ENCODE data around the gene UCHL3. TPM values are rescaled to one million over a fixed set of nuclear protein-coding genes. Genes with fewer than 3 reads are reported as not detected.
A peak's percentile ranks its signal among the peaks of the same experiment; 100 is the strongest.

The UCHL3 gene
- total RNA-seq, 2 experiments from 2014 or later = 16.0 to 17.7 TPM

GRCh38 chr13:75533861-75534260, 15.7 kb upstream of the UCHL3 start:
- Histone ChIP-seq H3K9me3 (ENCODE audit: control insufficient read depth in 1 of 2, insufficient read depth in 1 of 2, low read length in 2 of 2) (no peaks in the 10 kb centered on the region), H3K4me3 (ENCODE audit: low read length) (no peak overlapping the region), H3K36me3 (ENCODE audit: insufficient read depth, low read length) (peaks cover 21% of the 10 kb centered on the region), H3K4me1 (ENCODE audit: insufficient read depth, low read length) (peaks cover 27% of the 10 kb centered on the region), H3K27me3 (ENCODE audit: control insufficient read depth in 1 of 2, insufficient read depth in 2 of 2, low read length in 2 of 2) (no peaks in the 10 kb centered on the region), H3K27ac (ENCODE audit: low read depth in 1 of 2, low read length in 2 of 2) (no peak overlapping the region)
- no peak for TF ChIP-seq CTCF (IDR thresholded peaks at IDR 0.05)
- Mint-ChIP-seq H3K27ac (no peak overlapping the region), H3K4me3 (peak overlapping the region; percentile 16), H3K27me3 (no peaks in the 10 kb centered on the region), H3K9me3 (no peaks in the 10 kb centered on the region), H3K4me1 (ENCODE audit: low read depth) (peaks cover 90% of the 10 kb centered on the region), H3K36me3 (ENCODE audit: low read depth) (peaks cover 67% of the 10 kb centered on the region)
- intact Hi-C loops (cut with DNase I, micrococcal nuclease) = loop anchor here (1.0 kb wide), 2 partner anchors 8 to 10 kb away; no protein-coding TSS in a partner anchor
- ChIA-PET POLR2A (no interaction called here), CTCF (no interaction called here)
- ATAC-seq (ENCODE audit: poor library complexity) (no peak), DNase-seq (no peak)

- Mint-ChIP-seq H3K4me3 (peak within 1 kb of the TSS; percentile 99), H3K27me3 (no peaks in the 10 kb centered on the region), H3K9me3 (no peaks in the 10 kb centered on the region), H3K27ac (peak within 1 kb of the TSS; percentile 89), H3K4me1 (ENCODE audit: low read depth) (peaks cover 55% of the 10 kb centered on the region), H3K36me3 (ENCODE audit: low read depth) (peaks cover 32% of the 10 kb centered on the region)
- Histone ChIP-seq H3K9me3 (ENCODE audit: control insufficient read depth in 1 of 2, insufficient read depth in 1 of 2, low read length in 2 of 2) (no peaks in the 10 kb centered on the region), H3K27me3 (ENCODE audit: control insufficient read depth in 1 of 2, insufficient read depth in 2 of 2, low read length in 2 of 2) (no peaks in the 10 kb centered on the region), H3K4me1 (ENCODE audit: insufficient read depth, low read length) (peaks cover 27% of the 10 kb centered on the region), H3K36me3 (ENCODE audit: insufficient read depth, low read length) (peaks cover 13% of the 10 kb centered on the region), H3K4me3 (ENCODE audit: low read length) (peak within 1 kb of the TSS; percentile 67), H3K27ac (ENCODE audit: low read depth in 1 of 2, low read length in 2 of 2) (peak within 1 kb of the TSS; percentile 4 to 70)
- DNase-seq = peak; percentile 40 to 84 (median 57)
- no peak for TF ChIP-seq CTCF (IDR thresholded peaks at IDR 0.05)
- ATAC-seq (ENCODE audit: poor library complexity) = peak; percentile 92
- CTCF ChIA-PET = interaction anchor here (0.8 to 1.3 kb wide), 2 partner anchors 10 to 32 kb away, joined by 3 read pairs; no protein-coding TSS in a partner anchor
- intact Hi-C loops (cut with DNase I, micrococcal nuclease) = loop anchor here (1.0 to 5.0 kb wide), 3 partner anchors 12 to 205 kb away; partner anchors contain the start of genes UCHL3 (in 2 of the 2) and TBC1D4 (in 1 of the 2)
- POLR2A ChIA-PET = interaction anchor here (0.9 to 2.7 kb wide), 9 partner anchors 10 to 1489 kb away, joined by 3 to 22 read pairs (median 5); partner anchors contain the start of genes CLN5, FBXL3, KCTD12 and TBC1D4
Observed at GRCh38 chr13:75537401-75538365, 11.9 kb upstream of the UCHL3 start, which contains the start of gene COMMD6. Gene COMMD6 (minus strand): TSS chr13:75537841. CDS start chr13:75537805, 36 bp downstream.

GRCh38 chr13:75541287-75541686, 8.3 kb upstream of the UCHL3 start:
- Histone ChIP-seq H3K27ac (ENCODE audit: low read depth in 1 of 2, low read length in 2 of 2) (no peak overlapping the region), H3K9me3 (ENCODE audit: control insufficient read depth in 1 of 2, insufficient read depth in 1 of 2, low read length in 2 of 2) (no peaks in the 10 kb centered on the region), H3K4me3 (ENCODE audit: low read length) (no peak overlapping the region), H3K27me3 (ENCODE audit: control insufficient read depth in 1 of 2, insufficient read depth in 2 of 2, low read length in 2 of 2) (no peaks in the 10 kb centered on the region), H3K4me1 (ENCODE audit: insufficient read depth, low read length) (peaks cover 12% of the 10 kb centered on the region), H3K36me3 (ENCODE audit: insufficient read depth, low read length) (no peaks in the 10 kb centered on the region)
- Mint-ChIP-seq H3K9me3 (no peaks in the 10 kb centered on the region), H3K4me3 (no peak overlapping the region), H3K27me3 (no peaks in the 10 kb centered on the region), H3K27ac (no peak overlapping the region), H3K36me3 (ENCODE audit: low read depth) (peaks cover 9% of the 10 kb centered on the region), H3K4me1 (ENCODE audit: low read depth) (peaks cover 23% of the 10 kb centered on the region)
- TF ChIP-seq CTCF (IDR thresholded peaks at IDR 0.05) = no peak
- POLR2A ChIA-PET = interaction anchor here (1.5 kb wide), 1 partner anchor 9 kb away, joined by 5 read pairs; the partner anchor contains the start of gene UCHL3
- intact Hi-C loops (cut with DNase I, micrococcal nuclease) = loop anchor here (10.0 kb wide), 5 partner anchors 1344 to 1816 kb away; partner anchors contain the start of genes CLN5 (in 1 of the 2), FBXL3 (in 1 of the 2), KCTD12 (in 1 of the 2) and MYCBP2 (in 1 of the 2)
- DNase-seq = peak in 3 of 14 experiments; percentile 17 to 49 (median 41)
- no peak for ATAC-seq (ENCODE audit: poor library complexity)
- CTCF ChIA-PET = no interaction called here
